ENCODE results near the gene GLI3. TPM values are rescaled to one million over a fixed set of nuclear protein-coding genes. Genes with fewer than 3 reads are reported as not detected.

GLI3 gene
- polyA plus RNA-seq, 1 experiment, result 6.0 TPM

DNA sequence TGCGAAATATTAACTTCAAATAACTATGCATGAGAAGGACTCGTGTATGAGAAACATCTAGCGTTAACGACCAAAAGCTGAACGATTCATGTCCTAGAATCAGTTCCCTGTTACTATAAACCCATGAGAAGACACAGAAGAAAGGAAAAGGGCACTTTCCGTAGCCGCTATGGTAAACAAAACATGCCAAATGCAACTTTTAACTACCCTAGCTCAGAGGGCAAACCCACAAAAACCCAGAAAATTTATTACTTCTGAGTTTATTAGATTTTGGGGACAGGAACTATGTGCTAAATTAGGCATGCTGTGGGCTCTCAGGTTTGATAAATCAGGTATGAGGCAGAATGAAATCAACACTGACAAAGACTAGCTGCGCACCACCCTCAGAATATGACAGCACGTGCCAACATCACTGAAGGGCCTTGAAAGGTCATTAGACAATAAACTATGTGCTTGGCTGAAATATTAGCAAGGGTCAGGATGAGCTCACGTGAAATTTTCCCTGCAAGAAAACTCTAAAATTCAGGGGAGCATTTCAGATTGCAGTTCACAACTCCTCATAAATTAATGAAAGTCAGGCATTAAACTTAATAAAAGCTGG, 102.6 kb downstream of the GLI3 start:
- TF ChIP-seq, protein P1, sequence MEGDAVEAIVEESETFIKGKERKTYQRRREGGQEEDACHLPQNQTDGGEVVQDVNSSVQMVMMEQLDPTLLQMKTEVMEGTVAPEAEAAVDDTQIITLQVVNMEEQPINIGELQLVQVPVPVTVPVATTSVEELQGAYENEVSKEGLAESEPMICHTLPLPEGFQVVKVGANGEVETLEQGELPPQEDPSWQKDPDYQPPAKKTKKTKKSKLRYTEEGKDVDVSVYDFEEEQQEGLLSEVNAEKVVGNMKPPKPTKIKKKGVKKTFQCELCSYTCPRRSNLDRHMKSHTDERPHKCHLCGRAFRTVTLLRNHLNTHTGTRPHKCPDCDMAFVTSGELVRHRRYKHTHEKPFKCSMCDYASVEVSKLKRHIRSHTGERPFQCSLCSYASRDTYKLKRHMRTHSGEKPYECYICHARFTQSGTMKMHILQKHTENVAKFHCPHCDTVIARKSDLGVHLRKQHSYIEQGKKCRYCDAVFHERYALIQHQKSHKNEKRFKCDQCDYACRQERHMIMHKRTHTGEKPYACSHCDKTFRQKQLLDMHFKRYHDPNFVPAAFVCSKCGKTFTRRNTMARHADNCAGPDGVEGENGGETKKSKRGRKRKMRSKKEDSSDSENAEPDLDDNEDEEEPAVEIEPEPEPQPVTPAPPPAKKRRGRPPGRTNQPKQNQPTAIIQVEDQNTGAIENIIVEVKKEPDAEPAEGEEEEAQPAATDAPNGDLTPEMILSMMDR (IDR thresholded peaks at IDR 0.05; ENCODE audit: low read depth, low read length), result no peak
- CTCF ChIA-PET, result no interaction called here
- DNase-seq (ENCODE audit: low read depth, low spot score), result no peak

DNA sequence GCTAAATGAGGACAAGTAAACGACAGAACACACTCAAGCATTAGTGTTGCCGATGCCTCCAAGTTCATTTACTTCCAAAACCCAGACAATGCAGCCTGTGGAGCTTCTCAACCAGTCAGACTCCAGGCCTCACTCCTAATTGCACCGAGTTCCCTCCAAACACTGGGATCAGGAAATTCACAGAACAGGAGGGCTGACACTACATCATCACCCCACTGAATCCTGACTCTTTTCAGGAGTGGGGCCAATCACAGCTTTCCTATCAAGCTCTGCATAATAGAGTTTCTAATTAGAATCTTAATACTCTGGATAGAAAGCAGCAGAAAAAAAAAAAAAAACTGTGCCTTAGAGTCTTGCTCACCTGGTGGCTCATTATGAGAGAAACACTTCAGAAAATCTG, 103.7 kb downstream of the GLI3 start:
- TF ChIP-seq, protein P1 (IDR thresholded peaks at IDR 0.05; ENCODE audit: low read depth, low read length), result no peak
- CTCF ChIA-PET, result interaction anchor here (1.1 kb wide), 1 partner anchor 191 kb away, joined by 7 read pairs; no protein-coding TSS in a partner anchor
- Histone ChIP-seq H3K27me3 (ENCODE audit: control insufficient read depth, insufficient read depth, low read length) (no peaks in the 10 kb centered on the region), H3K9me3 (ENCODE audit: control insufficient read depth, insufficient read depth, low read length) (no peaks in the 10 kb centered on the region; the same call in 1 of the 2 replicates), H3K4me3 (ENCODE audit: low read depth, low read length) (no peak overlapping the region), H3K27ac (ENCODE audit: low read depth, low read length) (no peak overlapping the region)
- POLR2A ChIA-PET, result no interaction called here
- no peak for DNase-seq (ENCODE audit: low read depth, low spot score)

More for the DNA sequence above, 102.6 kb downstream of the GLI3 start:
- Histone ChIP-seq H3K4me3 (ENCODE audit: low read depth, low read length) (no peak overlapping the region), H3K27ac (ENCODE audit: low read depth, low read length) (no peak overlapping the region), H3K27me3 (ENCODE audit: control insufficient read depth, insufficient read depth, low read length) (no peaks in the 10 kb centered on the region), H3K9me3 (ENCODE audit: control insufficient read depth, insufficient read depth, low read length) (no peaks in the 10 kb centered on the region; the same call in 1 of the 2 replicates)
- POLR2A ChIA-PET, result no interaction called here

DNA sequence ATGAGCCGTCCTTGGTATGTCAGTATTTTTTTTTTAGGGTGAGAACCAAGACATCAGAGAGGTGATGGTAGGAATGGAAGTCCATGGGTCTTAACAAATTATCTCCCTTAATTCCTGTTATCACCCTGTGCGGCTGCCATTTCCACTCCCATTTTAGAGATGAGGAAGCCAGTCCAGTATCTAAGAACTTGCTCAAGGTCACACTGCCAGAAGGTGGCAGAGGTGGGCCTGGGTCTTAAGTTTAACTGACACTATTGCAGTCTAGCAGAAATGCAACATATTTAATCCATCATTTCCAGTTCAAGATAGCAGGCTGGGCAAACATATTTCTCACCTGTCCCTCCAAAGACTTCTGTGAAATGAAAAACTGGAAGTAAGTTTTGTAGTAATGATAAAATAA, 108.3 kb downstream of the GLI3 start:
- H3K27me3 ChIP-seq (ENCODE audit: control insufficient read depth, insufficient read depth, low read length), result no peaks in the 10 kb centered on the region
- no peak overlapping the region for H3K4me3 ChIP-seq (ENCODE audit: low read depth, low read length)
- no peak for DNase-seq (ENCODE audit: low read depth, low spot score)
- POLR2A ChIA-PET, result no interaction called here
- TF ChIP-seq, protein P1 (IDR thresholded peaks at IDR 0.05; ENCODE audit: low read depth, low read length), result peak; percentile 21
- CTCF ChIA-PET, result no interaction called here
- H3K27ac ChIP-seq (ENCODE audit: low read depth, low read length), result no peak overlapping the region
- no peaks in the 10 kb centered on the region; the same call in 1 of the 2 replicates for H3K9me3 ChIP-seq (ENCODE audit: control insufficient read depth, insufficient read depth, low read length)

DNA sequence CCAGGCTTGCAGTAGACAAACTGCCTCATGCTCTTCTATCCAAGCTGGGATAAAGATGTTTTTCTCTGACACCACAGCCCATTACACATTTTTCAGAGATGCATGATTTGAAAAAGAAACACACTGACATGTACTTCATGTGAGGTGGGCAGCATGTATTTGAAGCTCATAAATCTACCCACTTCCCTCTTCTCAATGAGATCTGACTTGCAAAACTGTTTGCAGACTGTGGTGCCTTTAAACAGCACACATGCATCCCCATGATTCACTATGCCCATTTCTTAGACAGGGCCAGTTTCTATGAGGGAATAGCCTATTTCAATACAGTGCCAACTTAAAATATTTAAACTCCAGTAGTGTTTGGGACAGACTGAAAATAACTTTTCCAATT, 109.8 kb downstream of the GLI3 start:
- H3K27me3 ChIP-seq (ENCODE audit: control insufficient read depth, insufficient read depth, low read length), result no peaks in the 10 kb centered on the region
- no peak for DNase-seq (ENCODE audit: low read depth, low spot score)
- TF ChIP-seq, protein P1 (IDR thresholded peaks at IDR 0.05; ENCODE audit: low read depth, low read length), result no peak
- H3K9me3 ChIP-seq (ENCODE audit: control insufficient read depth, insufficient read depth, low read length), result no peaks in the 10 kb centered on the region; the same call in 1 of the 2 replicates
- H3K4me3 ChIP-seq (ENCODE audit: low read depth, low read length), result no peak overlapping the region
- ChIA-PET POLR2A (no interaction called here), CTCF (no interaction called here)
- no peak overlapping the region for H3K27ac ChIP-seq (ENCODE audit: low read depth, low read length)

DNA sequence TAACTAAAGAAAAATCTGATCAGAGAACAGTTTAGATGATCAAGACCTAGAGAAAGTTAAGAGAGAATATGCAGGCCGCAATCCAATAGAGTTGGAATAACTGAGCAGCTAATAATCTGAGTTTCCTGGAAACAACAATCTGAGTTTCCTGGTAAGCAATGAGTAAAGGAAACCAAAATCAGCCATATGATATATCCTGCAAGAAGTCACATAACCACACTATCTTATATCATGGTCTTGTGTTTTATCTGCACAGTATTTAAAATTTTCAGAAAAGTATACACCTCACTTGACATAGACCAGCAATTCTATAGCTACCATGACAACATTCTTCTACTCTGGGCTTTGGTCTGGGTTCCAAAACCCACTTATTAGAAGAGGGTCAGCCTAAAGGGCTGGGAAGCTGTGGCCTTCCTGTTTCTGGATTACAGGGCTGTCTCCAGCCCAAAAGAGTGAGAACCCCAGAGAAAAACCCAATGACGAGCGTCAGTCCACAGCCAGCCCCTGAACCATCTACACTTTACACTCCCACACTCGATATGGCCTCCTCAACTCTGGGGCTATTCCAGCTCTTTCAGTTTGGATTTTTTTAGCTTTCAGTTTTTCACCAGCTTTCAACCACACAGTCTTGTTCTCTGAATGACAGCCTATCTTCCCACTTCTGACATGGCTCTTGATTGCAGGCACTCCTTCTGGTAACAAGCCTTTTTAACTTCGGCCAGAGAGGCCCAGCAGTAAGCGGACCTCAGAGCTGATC, 110.4 kb downstream of the GLI3 start:
- H3K9me3 ChIP-seq (ENCODE audit: control insufficient read depth, insufficient read depth, low read length), result no peaks in the 10 kb centered on the region; the same call in 1 of the 2 replicates
- TF ChIP-seq, protein P1 (IDR thresholded peaks at IDR 0.05; ENCODE audit: low read depth, low read length), result no peak
- no peak for DNase-seq (ENCODE audit: low read depth, low spot score)
- ChIA-PET CTCF (no interaction called here), POLR2A (no interaction called here)
- H3K27ac ChIP-seq (ENCODE audit: low read depth, low read length), result no peak overlapping the region
- H3K27me3 ChIP-seq (ENCODE audit: control insufficient read depth, insufficient read depth, low read length), result no peaks in the 10 kb centered on the region
- H3K4me3 ChIP-seq (ENCODE audit: low read depth, low read length), result no peak overlapping the region

Data from AG04450 (cell line).